ENCODE measurements around the gene MX1. TPM values are rescaled to one million over a fixed set of nuclear protein-coding genes. Genes with fewer than 3 reads are reported as not detected.

The MX1 gene
- polyA plus RNA-seq, 2 of the 4 experiments (the other 2 are of a cell fraction) = 0.58 to 0.96 TPM

DNA sequence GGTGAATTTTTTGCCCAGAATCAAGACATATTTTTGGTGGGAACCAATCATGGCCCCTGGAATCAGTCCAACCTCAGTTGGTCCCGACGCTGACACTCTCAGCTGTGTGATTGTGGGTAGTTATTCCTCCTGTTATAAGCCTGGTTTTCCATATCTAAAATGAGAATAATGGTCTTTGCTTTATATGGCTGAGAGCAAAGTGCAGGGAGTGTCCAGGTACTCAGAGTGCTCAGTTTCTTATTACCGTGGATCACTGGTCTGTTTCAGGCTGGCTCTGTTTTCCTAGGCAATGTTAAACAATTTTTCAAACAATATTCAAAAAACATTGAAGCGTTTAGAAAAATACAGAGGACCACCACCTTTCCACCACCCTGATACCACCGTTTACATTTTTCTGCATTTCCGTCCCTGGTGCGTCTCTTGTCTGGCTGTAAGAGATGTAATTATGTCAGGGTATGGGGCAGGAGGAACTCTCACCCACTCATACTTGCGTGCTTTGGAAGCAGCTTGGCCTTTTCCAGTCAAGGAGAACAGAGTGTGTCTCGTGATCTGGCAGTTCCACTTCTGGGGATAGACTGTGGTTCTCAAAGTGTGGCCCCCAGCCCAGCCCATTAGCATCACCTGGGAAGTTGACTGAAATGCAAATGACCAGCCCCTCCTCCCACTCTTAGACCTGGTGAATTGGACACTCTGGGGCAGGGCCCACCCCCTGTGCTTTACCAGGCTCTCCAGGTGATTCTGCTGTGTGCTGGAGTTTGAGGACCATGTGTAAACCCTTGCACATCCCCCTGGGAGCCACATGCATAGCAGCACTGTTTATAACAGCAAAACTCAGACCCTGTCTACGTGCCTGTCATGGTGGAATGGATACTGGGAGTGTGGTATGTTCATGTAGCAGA, 6.8 kb downstream of the MX1 start:
- Histone ChIP-seq H3K4me3 (no peak overlapping the region), H3K4me2 (no peak overlapping the region), H3K9me3 (no peaks in the 10 kb centered on the region), H3K27ac (no peak overlapping the region), H3K4me1 (no peaks in the 10 kb centered on the region)
- FAIRE-seq (no peak), ATAC-seq (no peak), DNase-seq (ENCODE audit: low read depth in 1 of 2, low spot score in 1 of 2) (no peak)
- CTCF ChIA-PET = no interaction called here
- 64% methylated on average over 10 of the region's 10 CpGs for WGBS (ENCODE audit: missing lambda C conversion rate)
- TF ChIP-seq ESRRA (IDR thresholded peaks at IDR 0.05; ENCODE audit: borderline replicate concordance, low read length) = no peak
- no peak for TF ChIP-seq RARB (CRISPR knock-in tag; IDR thresholded peaks at IDR 0.05)
- TF ChIP-seq RCOR1 (IDR thresholded peaks at IDR 0.05; ENCODE audit: low read depth, low read length) = no peak
- no peak for TF ChIP-seq ZSCAN20 (CRISPR knock-in tag; IDR thresholded peaks at IDR 0.05)
- no peak for TF ChIP-seq CHD2 (IDR thresholded peaks at IDR 0.05; ENCODE audit: low read length, partially characterized antibody)
- TF ChIP-seq, protein P1, sequence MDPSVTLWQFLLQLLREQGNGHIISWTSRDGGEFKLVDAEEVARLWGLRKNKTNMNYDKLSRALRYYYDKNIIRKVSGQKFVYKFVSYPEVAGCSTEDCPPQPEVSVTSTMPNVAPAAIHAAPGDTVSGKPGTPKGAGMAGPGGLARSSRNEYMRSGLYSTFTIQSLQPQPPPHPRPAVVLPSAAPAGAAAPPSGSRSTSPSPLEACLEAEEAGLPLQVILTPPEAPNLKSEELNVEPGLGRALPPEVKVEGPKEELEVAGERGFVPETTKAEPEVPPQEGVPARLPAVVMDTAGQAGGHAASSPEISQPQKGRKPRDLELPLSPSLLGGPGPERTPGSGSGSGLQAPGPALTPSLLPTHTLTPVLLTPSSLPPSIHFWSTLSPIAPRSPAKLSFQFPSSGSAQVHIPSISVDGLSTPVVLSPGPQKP (IDR thresholded peaks at IDR 0.05; ENCODE audit: low read depth, low read length) = no peak
- no peak for TF ChIP-seq CHD4 (IDR thresholded peaks at IDR 0.05; ENCODE audit: borderline replicate concordance)
- TF ChIP-seq RNF2 (IDR thresholded peaks at IDR 0.05; ENCODE audit: borderline replicate concordance, low read depth) = no peak
- TF ChIP-seq ZC3H11A (IDR thresholded peaks at IDR 0.05) = no peak
- TF ChIP-seq CBX2 (IDR thresholded peaks at IDR 0.05; ENCODE audit: borderline replicate concordance, low read depth) = no peak
- TF ChIP-seq EHMT2 (IDR thresholded peaks at IDR 0.05; ENCODE audit: low read depth) = no peak
- no peak for TF ChIP-seq CEBPB (IDR thresholded peaks at IDR 0.05)
- no peak for TF ChIP-seq NR3C1 (IDR thresholded peaks at IDR 0.05)
- TF ChIP-seq, protein P2, sequence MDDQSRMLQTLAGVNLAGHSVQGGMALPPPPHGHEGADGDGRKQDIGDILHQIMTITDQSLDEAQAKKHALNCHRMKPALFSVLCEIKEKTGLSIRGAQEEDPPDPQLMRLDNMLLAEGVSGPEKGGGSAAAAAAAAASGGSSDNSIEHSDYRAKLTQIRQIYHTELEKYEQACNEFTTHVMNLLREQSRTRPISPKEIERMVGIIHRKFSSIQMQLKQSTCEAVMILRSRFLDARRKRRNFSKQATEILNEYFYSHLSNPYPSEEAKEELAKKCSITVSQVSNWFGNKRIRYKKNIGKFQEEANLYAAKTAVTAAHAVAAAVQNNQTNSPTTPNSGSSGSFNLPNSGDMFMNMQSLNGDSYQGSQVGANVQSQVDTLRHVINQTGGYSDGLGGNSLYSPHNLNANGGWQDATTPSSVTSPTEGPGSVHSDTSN (IDR thresholded peaks at IDR 0.05) = no peak
- no peak for TF ChIP-seq MAFK (IDR thresholded peaks at IDR 0.05; ENCODE audit: partially characterized antibody)
- TF ChIP-seq HOXB13 (CRISPR knock-in tag; IDR thresholded peaks at IDR 0.05; ENCODE audit: low read depth) = no peak
- TF ChIP-seq SREBF2 (IDR thresholded peaks at IDR 0.05) = no peak
- TF ChIP-seq TP53 (CRISPR knock-in tag; IDR thresholded peaks at IDR 0.05) = no peak
- no peak for TF ChIP-seq EP300 (IDR thresholded peaks at IDR 0.05)
- TF ChIP-seq FOXS1 (CRISPR knock-in tag; IDR thresholded peaks at IDR 0.05) = no peak
- POLR2A ChIA-PET = no interaction called here

DNA sequence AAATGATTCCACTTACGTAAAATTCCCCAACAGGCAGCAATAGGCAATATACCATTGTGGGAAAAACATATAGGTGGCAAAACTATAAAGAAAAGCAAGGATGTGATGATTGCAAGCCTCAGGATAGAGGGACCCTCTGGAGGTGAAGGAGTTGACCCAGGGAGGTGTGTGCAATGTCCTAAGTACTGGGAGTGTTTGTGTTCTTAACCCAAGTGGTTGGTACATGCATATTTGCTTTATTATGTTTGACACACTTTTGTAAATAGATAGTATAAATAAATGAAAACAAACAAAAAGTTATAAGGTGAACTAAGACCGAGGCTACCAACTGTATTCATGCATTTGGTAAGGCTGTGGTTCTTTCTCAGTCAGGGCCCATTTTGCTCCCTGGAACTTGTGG, 7.5 kb downstream of the MX1 start:
- FAIRE-seq = no peak
- CTCF ChIA-PET = no interaction called here
- Histone ChIP-seq H3K9me3 (no peaks in the 10 kb centered on the region), H3K4me3 (no peak overlapping the region), H3K4me1 (no peaks in the 10 kb centered on the region), H3K4me2 (no peak overlapping the region), H3K27ac (no peak overlapping the region)
- no peak for DNase-seq (ENCODE audit: low read depth in 1 of 2, low spot score in 1 of 2)
- POLR2A ChIA-PET = no interaction called here
- ATAC-seq = no peak
- 50% methylated on average over 2 of the region's 2 CpGs for WGBS (ENCODE audit: missing lambda C conversion rate)
- TF ChIP-seq, protein P3, sequence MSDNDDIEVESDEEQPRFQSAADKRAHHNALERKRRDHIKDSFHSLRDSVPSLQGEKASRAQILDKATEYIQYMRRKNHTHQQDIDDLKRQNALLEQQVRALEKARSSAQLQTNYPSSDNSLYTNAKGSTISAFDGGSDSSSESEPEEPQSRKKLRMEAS (IDR thresholded peaks at IDR 0.05) = no peak
- TF ChIP-seq NR3C1 (IDR thresholded peaks at IDR 0.05) (no peak), EHF (CRISPR knock-in tag; IDR thresholded peaks at IDR 0.05) (no peak), FOSB (CRISPR knock-in tag; IDR thresholded peaks at IDR 0.05) (no peak), FOSL2 (IDR thresholded peaks at IDR 0.05) (no peak), FOSL2 (CRISPR knock-in tag; IDR thresholded peaks at IDR 0.05) (no peak), ESRRA (IDR thresholded peaks at IDR 0.05; ENCODE audit: borderline replicate concordance, low read length) (no peak), HDAC2 (IDR thresholded peaks at IDR 0.05) (no peak), FOXS1 (CRISPR knock-in tag; IDR thresholded peaks at IDR 0.05) (no peak), GATA3 (IDR thresholded peaks at IDR 0.05; ENCODE audit: borderline replicate concordance) (no peak), CHD4 (IDR thresholded peaks at IDR 0.05; ENCODE audit: borderline replicate concordance) (no peak), RARB (CRISPR knock-in tag; IDR thresholded peaks at IDR 0.05) (no peak), NPAS2 (CRISPR knock-in tag; IDR thresholded peaks at IDR 0.05; ENCODE audit: borderline replicate concordance) (no peak), PHF8 (IDR thresholded peaks at IDR 0.05; ENCODE audit: borderline replicate concordance, low read depth) (no peak), HOXB13 (CRISPR knock-in tag; IDR thresholded peaks at IDR 0.05; ENCODE audit: low read depth) (no peak)
- TF ChIP-seq, protein P4, sequence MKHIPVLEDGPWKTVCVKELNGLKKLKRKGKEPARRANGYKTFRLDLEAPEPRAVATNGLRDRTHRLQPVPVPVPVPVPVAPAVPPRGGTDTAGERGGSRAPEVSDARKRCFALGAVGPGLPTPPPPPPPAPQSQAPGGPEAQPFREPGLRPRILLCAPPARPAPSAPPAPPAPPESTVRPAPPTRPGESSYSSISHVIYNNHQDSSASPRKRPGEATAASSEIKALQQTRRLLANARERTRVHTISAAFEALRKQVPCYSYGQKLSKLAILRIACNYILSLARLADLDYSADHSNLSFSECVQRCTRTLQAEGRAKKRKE (CRISPR knock-in tag; IDR thresholded peaks at IDR 0.05; ENCODE audit: low read depth) = no peak
- TF ChIP-seq, protein P5, sequence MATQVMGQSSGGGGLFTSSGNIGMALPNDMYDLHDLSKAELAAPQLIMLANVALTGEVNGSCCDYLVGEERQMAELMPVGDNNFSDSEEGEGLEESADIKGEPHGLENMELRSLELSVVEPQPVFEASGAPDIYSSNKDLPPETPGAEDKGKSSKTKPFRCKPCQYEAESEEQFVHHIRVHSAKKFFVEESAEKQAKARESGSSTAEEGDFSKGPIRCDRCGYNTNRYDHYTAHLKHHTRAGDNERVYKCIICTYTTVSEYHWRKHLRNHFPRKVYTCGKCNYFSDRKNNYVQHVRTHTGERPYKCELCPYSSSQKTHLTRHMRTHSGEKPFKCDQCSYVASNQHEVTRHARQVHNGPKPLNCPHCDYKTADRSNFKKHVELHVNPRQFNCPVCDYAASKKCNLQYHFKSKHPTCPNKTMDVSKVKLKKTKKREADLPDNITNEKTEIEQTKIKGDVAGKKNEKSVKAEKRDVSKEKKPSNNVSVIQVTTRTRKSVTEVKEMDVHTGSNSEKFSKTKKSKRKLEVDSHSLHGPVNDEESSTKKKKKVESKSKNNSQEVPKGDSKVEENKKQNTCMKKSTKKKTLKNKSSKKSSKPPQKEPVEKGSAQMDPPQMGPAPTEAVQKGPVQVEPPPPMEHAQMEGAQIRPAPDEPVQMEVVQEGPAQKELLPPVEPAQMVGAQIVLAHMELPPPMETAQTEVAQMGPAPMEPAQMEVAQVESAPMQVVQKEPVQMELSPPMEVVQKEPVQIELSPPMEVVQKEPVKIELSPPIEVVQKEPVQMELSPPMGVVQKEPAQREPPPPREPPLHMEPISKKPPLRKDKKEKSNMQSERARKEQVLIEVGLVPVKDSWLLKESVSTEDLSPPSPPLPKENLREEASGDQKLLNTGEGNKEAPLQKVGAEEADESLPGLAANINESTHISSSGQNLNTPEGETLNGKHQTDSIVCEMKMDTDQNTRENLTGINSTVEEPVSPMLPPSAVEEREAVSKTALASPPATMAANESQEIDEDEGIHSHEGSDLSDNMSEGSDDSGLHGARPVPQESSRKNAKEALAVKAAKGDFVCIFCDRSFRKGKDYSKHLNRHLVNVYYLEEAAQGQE (IDR thresholded peaks at IDR 0.05) = no peak
